Vagina (tissue), 2 donors: Measurements from ENCODE around the gene TNN. TPM values are rescaled to one million over a fixed set of nuclear protein-coding genes. Genes with fewer than 3 reads are reported as not detected.

Source experiments
- DNase-seq, 2 donors: peaks; one replicate each; pipeline ENCODE4 v3.0.0-alpha.2; 2017; ENCODE audit errors: extremely low spot score in 2 of 2
- H3K27ac ChIP-seq: fragments of 200-600 bp; sonication (generic); one replicate; pipeline ENCODE4 v1.5.1; 2019
- H3K27me3 ChIP-seq: fragments of 200-600 bp; sonication (generic); one replicate; pipeline ENCODE4 v1.5.1; 2019
- H3K36me3 ChIP-seq, 2 donors: fragments of 200-600 bp; sonication (generic); one replicate each; pipeline ENCODE4 v1.5.1; 2017 to 2019
- H3K4me1 ChIP-seq: fragments of 200-600 bp; sonication (generic); one replicate; pipeline ENCODE4 v1.5.1; 2019
- H3K4me3 ChIP-seq, 2 donors: fragments of 200-600 bp; sonication (generic); 1 replicate in 1 of 2; 2 replicates in 1 of 2; pipeline ENCODE4 v1.5.1; 2016 to 2019
- H3K9me3 ChIP-seq: fragments of 200-600 bp; sonication (generic); one replicate; pipeline ENCODE4 v1.5.1; 2019
- CTCF ChIP-seq, 3 experiments: fragments of 450-650 bp in 2 of 3; fragments of 200-600 bp in 1 of 3; sonication (generic) in 1 of 3; IDR thresholded peaks; one replicate each; pipeline ENCODE4 v1.5.1; 2017 to 2019; ENCODE audit warnings: antibody characterized with exemption in 3 of 3, mild to moderate bottlenecking in 2 of 3, moderate library complexity in 2 of 3
- POLR2A ChIP-seq, 2 donors: fragments of 450-650 bp; IDR thresholded peaks; one replicate each; pipeline ENCODE4 v1.6.1; 2017; ENCODE audit warnings: antibody characterized with exemption in 2 of 2, mild to moderate bottlenecking in 2 of 2, moderate library complexity in 2 of 2
- POLR2AphosphoS5 ChIP-seq, 2 donors: sonication (generic); formaldehyde crosslinking; IDR thresholded peaks; one replicate each; pipeline ENCODE4 v1.9.0; 2017; ENCODE audit warnings: antibody characterized with exemption in 2 of 2, mild to moderate bottlenecking in 2 of 2, low read depth in 1 of 2; ENCODE audit not compliant: insufficient read depth in 1 of 2
- intact Hi-C: fragments of 100-400 bp; cut with DNase I; formaldehyde crosslinking; loops from one replicate; pipeline ENCODE4 v1.15.1; 2023
- total RNA-seq: library from RNA; depleted of rRNA; stranded (reverse); fragments of >200 nt; gene quantifications from one replicate; pipeline ENCODE4 v1.2.3, GENCODE V29; 2016

TNN gene
- total RNA-seq, 1 donor from 2014 or later, result not detected

- Histone ChIP-seq H3K4me3 (no peak overlapping the region), H3K9me3 (no peaks in the 10 kb centered on the region), H3K27ac (no peak overlapping the region), H3K27me3 (no peaks in the 10 kb centered on the region), H3K36me3 (no peaks in the 10 kb centered on the region), H3K4me1 (no peaks in the 10 kb centered on the region)
- TF ChIP-seq POLR2A (IDR thresholded peaks at IDR 0.05) (no peak), CTCF (IDR thresholded peaks at IDR 0.05) (no peak), POLR2AphosphoS5 (IDR thresholded peaks at IDR 0.05; ENCODE audit: insufficient read depth in 1 of 2, low read depth in 1 of 2) (no peak)
- DNase-seq, result no peak
- intact Hi-C loops, result no loop called here
Observed at GRCh38 chr1:175145899-175146528, 78.4 kb downstream of the TNN start.

- no peaks in the 10 kb centered on the region for H3K9me3 ChIP-seq
- DNase-seq, result no peak
- H3K27me3 ChIP-seq, result no peaks in the 10 kb centered on the region
- H3K27ac ChIP-seq, result no peak overlapping the region
- TF ChIP-seq POLR2A (IDR thresholded peaks at IDR 0.05) (no peak), CTCF (IDR thresholded peaks at IDR 0.05) (peak; percentile 33 to 71 (median 33)), POLR2AphosphoS5 (IDR thresholded peaks at IDR 0.05; ENCODE audit: insufficient read depth in 1 of 2, low read depth in 1 of 2) (no peak)
- no peaks in the 10 kb centered on the region for H3K4me1 ChIP-seq
- no peak overlapping the region for H3K4me3 ChIP-seq
- intact Hi-C loops, result no loop called here
- H3K36me3 ChIP-seq, result no peaks in the 10 kb centered on the region
Observed at GRCh38 chr1:175146529-175147213, 79.0 kb downstream of the TNN start.

- no peak for DNase-seq
- TF ChIP-seq CTCF (IDR thresholded peaks at IDR 0.05) (no peak), POLR2A (IDR thresholded peaks at IDR 0.05) (no peak), POLR2AphosphoS5 (IDR thresholded peaks at IDR 0.05; ENCODE audit: insufficient read depth in 1 of 2, low read depth in 1 of 2) (no peak)
- no peaks in the 10 kb centered on the region for H3K9me3 ChIP-seq
- no peak overlapping the region for H3K4me3 ChIP-seq
- H3K27me3 ChIP-seq, result no peaks in the 10 kb centered on the region
- H3K4me1 ChIP-seq, result no peaks in the 10 kb centered on the region
- intact Hi-C loops, result no loop called here
- no peaks in the 10 kb centered on the region for H3K36me3 ChIP-seq
- no peak overlapping the region for H3K27ac ChIP-seq
Observed at GRCh38 chr1:175147569-175147968, 79.9 kb downstream of the TNN start.

- H3K4me1 ChIP-seq, result no peaks in the 10 kb centered on the region
- no peaks in the 10 kb centered on the region for H3K36me3 ChIP-seq
- DNase-seq, result no peak
- no peaks in the 10 kb centered on the region for H3K27me3 ChIP-seq
- H3K27ac ChIP-seq, result no peak overlapping the region
- no peaks in the 10 kb centered on the region for H3K9me3 ChIP-seq
- intact Hi-C loops, result no loop called here
- no peak overlapping the region for H3K4me3 ChIP-seq
- no peak for TF ChIP-seq POLR2A (IDR thresholded peaks at IDR 0.05)
- no peak for TF ChIP-seq POLR2AphosphoS5 (IDR thresholded peaks at IDR 0.05; ENCODE audit: insufficient read depth in 1 of 2, low read depth in 1 of 2)
- TF ChIP-seq CTCF (IDR thresholded peaks at IDR 0.05), result no peak
Observed at GRCh38 chr1:175148068-175148467, 80.4 kb downstream of the TNN start.
